Measurements from ENCODE around the gene OSBP. TPM values are rescaled to one million over a fixed set of nuclear protein-coding genes. Genes with fewer than 3 reads are reported as not detected.

Gene OSBP
- total and polyA plus RNA-seq, 9 of the 15 experiments (the other 6 are each of a cell fraction or from before 2014, with no cell fraction given), result 11.7 to 49.0 (median 28.7) TPM

DNA sequence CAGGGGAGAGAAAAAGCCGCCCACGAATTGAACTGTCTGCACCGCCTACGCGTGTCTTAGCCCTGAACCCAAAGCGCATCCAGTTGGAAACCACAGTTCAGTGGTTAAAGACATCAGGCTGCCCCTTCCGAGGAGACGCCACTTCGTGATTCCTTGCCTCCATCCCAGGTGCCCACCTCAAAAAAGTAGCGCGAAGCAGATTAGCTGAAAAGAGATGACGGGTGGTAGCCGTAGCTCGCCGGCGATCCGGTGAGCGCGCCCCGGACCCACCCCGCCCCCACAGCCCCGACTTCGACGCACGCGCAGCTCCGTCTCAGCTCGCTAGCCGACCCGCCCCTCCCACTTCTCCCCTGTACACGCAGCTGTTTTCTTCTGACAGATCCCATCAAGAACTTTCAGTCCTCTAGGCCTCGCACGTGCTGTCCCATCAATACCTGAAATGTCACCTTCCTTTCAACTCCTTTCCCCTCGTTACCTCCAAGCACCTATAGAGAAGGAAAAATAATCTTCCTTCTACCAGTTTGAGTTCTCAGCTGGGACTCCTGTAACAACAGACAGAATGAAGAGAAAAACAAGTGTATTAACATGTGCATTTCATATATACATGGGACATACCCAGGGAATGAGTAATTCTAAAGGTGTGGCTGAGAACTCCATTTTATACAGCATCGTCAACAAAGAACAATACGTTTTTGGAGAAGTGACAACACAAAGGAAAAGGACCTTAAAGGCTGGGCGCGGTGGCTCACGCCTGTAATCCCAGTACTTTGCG is 54.7 kb downstream of the OSBP start (continued):
- no peak for TF ChIP-seq ZNF707 (CRISPR knock-in tag; conservative IDR thresholded peaks at IDR 0.05)
- TF ChIP-seq, protein P1, sequence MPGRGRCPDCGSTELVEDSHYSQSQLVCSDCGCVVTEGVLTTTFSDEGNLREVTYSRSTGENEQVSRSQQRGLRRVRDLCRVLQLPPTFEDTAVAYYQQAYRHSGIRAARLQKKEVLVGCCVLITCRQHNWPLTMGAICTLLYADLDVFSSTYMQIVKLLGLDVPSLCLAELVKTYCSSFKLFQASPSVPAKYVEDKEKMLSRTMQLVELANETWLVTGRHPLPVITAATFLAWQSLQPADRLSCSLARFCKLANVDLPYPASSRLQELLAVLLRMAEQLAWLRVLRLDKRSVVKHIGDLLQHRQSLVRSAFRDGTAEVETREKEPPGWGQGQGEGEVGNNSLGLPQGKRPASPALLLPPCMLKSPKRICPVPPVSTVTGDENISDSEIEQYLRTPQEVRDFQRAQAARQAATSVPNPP (IDR thresholded peaks at IDR 0.05; ENCODE audit: borderline replicate concordance, insufficient read depth, insufficient read length), result no peak
- TF ChIP-seq ZNF586 (CRISPR knock-in tag; conservative IDR thresholded peaks at IDR 0.05), result no peak
- no peak for TF ChIP-seq ZKSCAN1 (IDR thresholded peaks at IDR 0.05; ENCODE audit: low read depth, low read length)
- no peak for TF ChIP-seq CEBPG (CRISPR knock-in tag; IDR thresholded peaks at IDR 0.05)
- TF ChIP-seq CEBPG (tag; conservative IDR thresholded peaks at IDR 0.05 in 1 of 2, IDR thresholded peaks at IDR 0.05 in 1 of 2), result no peak
- TF ChIP-seq, protein P2, sequence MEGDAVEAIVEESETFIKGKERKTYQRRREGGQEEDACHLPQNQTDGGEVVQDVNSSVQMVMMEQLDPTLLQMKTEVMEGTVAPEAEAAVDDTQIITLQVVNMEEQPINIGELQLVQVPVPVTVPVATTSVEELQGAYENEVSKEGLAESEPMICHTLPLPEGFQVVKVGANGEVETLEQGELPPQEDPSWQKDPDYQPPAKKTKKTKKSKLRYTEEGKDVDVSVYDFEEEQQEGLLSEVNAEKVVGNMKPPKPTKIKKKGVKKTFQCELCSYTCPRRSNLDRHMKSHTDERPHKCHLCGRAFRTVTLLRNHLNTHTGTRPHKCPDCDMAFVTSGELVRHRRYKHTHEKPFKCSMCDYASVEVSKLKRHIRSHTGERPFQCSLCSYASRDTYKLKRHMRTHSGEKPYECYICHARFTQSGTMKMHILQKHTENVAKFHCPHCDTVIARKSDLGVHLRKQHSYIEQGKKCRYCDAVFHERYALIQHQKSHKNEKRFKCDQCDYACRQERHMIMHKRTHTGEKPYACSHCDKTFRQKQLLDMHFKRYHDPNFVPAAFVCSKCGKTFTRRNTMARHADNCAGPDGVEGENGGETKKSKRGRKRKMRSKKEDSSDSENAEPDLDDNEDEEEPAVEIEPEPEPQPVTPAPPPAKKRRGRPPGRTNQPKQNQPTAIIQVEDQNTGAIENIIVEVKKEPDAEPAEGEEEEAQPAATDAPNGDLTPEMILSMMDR (IDR thresholded peaks at IDR 0.05 in 2 of 3, conservative IDR thresholded peaks at IDR 0.05 in 1 of 3; ENCODE audit: insufficient read depth in 2 of 3, low read depth in 1 of 3, low read length in 3 of 3), result no peak
- no peak for TF ChIP-seq ZNF445 (CRISPR knock-in tag; IDR thresholded peaks at IDR 0.05; ENCODE audit: low read depth)
- TF ChIP-seq, protein P3, sequence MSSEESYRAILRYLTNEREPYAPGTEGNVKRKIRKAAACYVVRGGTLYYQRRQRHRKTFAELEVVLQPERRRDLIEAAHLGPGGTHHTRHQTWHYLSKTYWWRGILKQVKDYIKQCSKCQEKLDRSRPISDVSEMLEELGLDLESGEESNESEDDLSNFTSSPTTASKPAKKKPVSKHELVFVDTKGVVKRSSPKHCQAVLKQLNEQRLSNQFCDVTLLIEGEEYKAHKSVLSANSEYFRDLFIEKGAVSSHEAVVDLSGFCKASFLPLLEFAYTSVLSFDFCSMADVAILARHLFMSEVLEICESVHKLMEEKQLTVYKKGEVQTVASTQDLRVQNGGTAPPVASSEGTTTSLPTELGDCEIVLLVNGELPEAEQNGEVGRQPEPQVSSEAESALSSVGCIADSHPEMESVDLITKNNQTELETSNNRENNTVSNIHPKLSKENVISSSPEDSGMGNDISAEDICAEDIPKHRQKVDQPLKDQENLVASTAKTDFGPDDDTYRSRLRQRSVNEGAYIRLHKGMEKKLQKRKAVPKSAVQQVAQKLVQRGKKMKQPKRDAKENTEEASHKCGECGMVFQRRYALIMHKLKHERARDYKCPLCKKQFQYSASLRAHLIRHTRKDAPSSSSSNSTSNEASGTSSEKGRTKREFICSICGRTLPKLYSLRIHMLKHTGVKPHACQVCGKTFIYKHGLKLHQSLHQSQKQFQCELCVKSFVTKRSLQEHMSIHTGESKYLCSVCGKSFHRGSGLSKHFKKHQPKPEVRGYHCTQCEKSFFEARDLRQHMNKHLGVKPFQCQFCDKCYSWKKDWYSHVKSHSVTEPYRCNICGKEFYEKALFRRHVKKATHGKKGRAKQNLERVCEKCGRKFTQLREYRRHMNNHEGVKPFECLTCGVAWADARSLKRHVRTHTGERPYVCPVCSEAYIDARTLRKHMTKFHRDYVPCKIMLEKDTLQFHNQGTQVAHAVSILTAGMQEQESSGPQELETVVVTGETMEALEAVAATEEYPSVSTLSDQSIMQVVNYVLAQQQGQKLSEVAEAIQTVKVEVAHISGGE (CRISPR knock-in tag; IDR thresholded peaks at IDR 0.05), result no peak
- TF ChIP-seq TSC22D4 (tag; IDR thresholded peaks at IDR 0.05), result no peak
- TF ChIP-seq NFE2 (IDR thresholded peaks at IDR 0.05; ENCODE audit: low read depth), result peak; percentile 49; the same call in 1 of the 2 replicates
- no peak for TF ChIP-seq STAT5A (IDR thresholded peaks at IDR 0.05; ENCODE audit: borderline replicate concordance, low read length)
- TF ChIP-seq ZNF212 (CRISPR knock-in tag; IDR thresholded peaks at IDR 0.05), result no peak
- TF ChIP-seq NCOA4 (IDR thresholded peaks at IDR 0.05; ENCODE audit: partially characterized antibody), result no peak
- 0 out of 2 replicates have a peak, but pooled peaks have one; percentile 36 for TF ChIP-seq FOXJ2 (tag; IDR thresholded peaks at IDR 0.05)
- TF ChIP-seq BHLHE40 (IDR thresholded peaks at IDR 0.05; ENCODE audit: low read length), result peak; percentile 97
- peak; percentile 77 for TF ChIP-seq EP400 (IDR thresholded peaks at IDR 0.05)
- TF ChIP-seq NFIX (CRISPR knock-in tag; IDR thresholded peaks at IDR 0.05; ENCODE audit: low read depth), result no peak
- TF ChIP-seq, protein P4, sequence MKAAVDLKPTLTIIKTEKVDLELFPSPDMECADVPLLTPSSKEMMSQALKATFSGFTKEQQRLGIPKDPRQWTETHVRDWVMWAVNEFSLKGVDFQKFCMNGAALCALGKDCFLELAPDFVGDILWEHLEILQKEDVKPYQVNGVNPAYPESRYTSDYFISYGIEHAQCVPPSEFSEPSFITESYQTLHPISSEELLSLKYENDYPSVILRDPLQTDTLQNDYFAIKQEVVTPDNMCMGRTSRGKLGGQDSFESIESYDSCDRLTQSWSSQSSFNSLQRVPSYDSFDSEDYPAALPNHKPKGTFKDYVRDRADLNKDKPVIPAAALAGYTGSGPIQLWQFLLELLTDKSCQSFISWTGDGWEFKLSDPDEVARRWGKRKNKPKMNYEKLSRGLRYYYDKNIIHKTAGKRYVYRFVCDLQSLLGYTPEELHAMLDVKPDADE (conservative IDR thresholded peaks at IDR 0.05; ENCODE audit: control insufficient read depth, low read depth, low read length), result no peak

Measured in K562 (cell line).